Measurements from ENCODE around the gene ZNF284. TPM values are rescaled to one million over a fixed set of nuclear protein-coding genes. Genes with fewer than 3 reads are reported as not detected.

The ZNF284 gene
- total RNA-seq, 1 donor from 2014 or later = 2.4 TPM

- FAIRE-seq (no peak), DNase-seq (ENCODE audit: low read depth) (no peak)
- no peaks in the 10 kb centered on the region for H3K36me3 ChIP-seq (ENCODE audit: control insufficient read depth, insufficient read depth, low read length)
- no peaks in the 10 kb centered on the region for H3K27me3 ChIP-seq (ENCODE audit: control insufficient read depth, insufficient read depth, low read length)
- no peak for TF ChIP-seq CTCF (IDR thresholded peaks at IDR 0.05; ENCODE audit: insufficient read depth, low read length, severe bottlenecking)
- no peak overlapping the region for H3K4me3 ChIP-seq (ENCODE audit: low read depth, low read length)
These were observed 29.8 kb upstream of the ZNF284 start for GRCh38 chr19:44042147-44042546.

GRCh38 chr19:44050740-44051649 lies 21.0 kb upstream of the ZNF284 start:
- FAIRE-seq (no peak), DNase-seq (ENCODE audit: low read depth) (peak; percentile 50)
- H3K36me3 ChIP-seq (ENCODE audit: control insufficient read depth, insufficient read depth, low read length) = no peaks in the 10 kb centered on the region
- H3K27me3 ChIP-seq (ENCODE audit: control insufficient read depth, insufficient read depth, low read length) = no peaks in the 10 kb centered on the region
- TF ChIP-seq CTCF (IDR thresholded peaks at IDR 0.05; ENCODE audit: insufficient read depth, low read length, severe bottlenecking) = no peak
- H3K4me3 ChIP-seq (ENCODE audit: low read depth, low read length) = peak overlapping the region; percentile 56

DNA sequence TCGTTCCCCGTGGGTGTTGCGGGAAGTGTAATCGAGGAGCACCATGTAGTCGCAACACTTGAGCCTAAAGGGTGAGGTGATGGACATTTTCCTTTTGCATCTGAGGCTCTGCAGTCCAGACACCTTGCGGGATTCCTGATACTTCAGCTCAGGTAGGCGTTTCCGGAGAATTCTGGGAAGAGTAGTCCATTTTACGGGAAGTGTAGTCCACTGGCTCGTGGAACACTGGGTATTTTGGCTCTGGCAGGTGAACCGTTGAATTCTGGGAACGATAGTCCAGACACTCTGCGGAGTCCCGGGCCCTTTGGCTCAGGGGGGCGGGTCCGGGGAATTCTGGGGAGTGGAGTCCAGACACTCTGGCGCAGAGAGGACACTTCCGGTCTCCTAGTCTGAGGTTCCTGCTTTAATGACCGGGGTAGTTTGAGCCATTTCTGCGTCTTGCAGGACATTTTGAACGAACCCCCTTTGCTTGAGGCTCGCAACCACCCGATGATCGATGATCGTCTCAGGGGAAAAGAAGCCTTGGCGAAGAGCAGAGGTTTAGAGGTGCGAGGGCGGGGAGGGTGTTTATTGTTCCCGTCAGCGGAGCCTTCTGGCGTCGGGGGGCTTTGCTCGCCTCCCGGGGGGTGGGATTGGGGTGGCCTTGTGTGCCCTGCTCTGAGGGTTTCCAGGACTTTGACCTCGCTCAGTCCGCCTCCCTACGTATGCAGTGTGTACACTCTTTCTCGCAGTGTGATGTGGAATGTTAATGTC lies 20.1 kb upstream of the ZNF284 start, which contains the start of gene ZNF223:
Gene ZNF223 (plus strand): TSS at position 387 of the 753 bp plus-strand sequence. CDS start 3,141 bp downstream, outside the sequence.
- no peak for TF ChIP-seq CTCF (IDR thresholded peaks at IDR 0.05; ENCODE audit: insufficient read depth, low read length, severe bottlenecking)
- Histone ChIP-seq H3K27me3 (ENCODE audit: control insufficient read depth, insufficient read depth, low read length) (no peaks in the 10 kb centered on the region), H3K4me3 (ENCODE audit: low read depth, low read length) (peak within 1 kb of the TSS; percentile 56), H3K36me3 (ENCODE audit: control insufficient read depth, insufficient read depth, low read length) (no peaks in the 10 kb centered on the region)
- FAIRE-seq = peak; percentile 95
- peak; percentile 94 for DNase-seq (ENCODE audit: low read depth)

GRCh38 chr19:44055870-44056269 lies 16.1 kb upstream of the ZNF284 start:
- FAIRE-seq = no peak

GRCh38 chr19:44059229-44059628 lies 12.7 kb upstream of the ZNF284 start:
- TF ChIP-seq CTCF (IDR thresholded peaks at IDR 0.05; ENCODE audit: insufficient read depth, low read length, severe bottlenecking) = no peak
- DNase-seq (ENCODE audit: low read depth) = no peak
- Histone ChIP-seq H3K27me3 (ENCODE audit: control insufficient read depth, insufficient read depth, low read length) (no peaks in the 10 kb centered on the region), H3K4me3 (ENCODE audit: low read depth, low read length) (no peak overlapping the region), H3K36me3 (ENCODE audit: control insufficient read depth, insufficient read depth, low read length) (peaks cover 9% of the 10 kb centered on the region)
- no peak for FAIRE-seq

More at GRCh38 chr19:44055870-44056269, 16.1 kb upstream of the ZNF284 start:
- DNase-seq (ENCODE audit: low read depth) = no peak
- Histone ChIP-seq H3K27me3 (ENCODE audit: control insufficient read depth, insufficient read depth, low read length) (no peaks in the 10 kb centered on the region), H3K36me3 (ENCODE audit: control insufficient read depth, insufficient read depth, low read length) (peaks cover 4% of the 10 kb centered on the region), H3K4me3 (ENCODE audit: low read depth, low read length) (no peak overlapping the region)
- no peak for TF ChIP-seq CTCF (IDR thresholded peaks at IDR 0.05; ENCODE audit: insufficient read depth, low read length, severe bottlenecking)

All from bronchial epithelial cell (primary cell).